Activated CD8-positive, alpha-beta memory T cell treated with anti-CD3 and anti-CD28 coated beads for 36 hours (primary cell): Measurements from ENCODE around the gene PM20D1. TPM values are rescaled to one million over a fixed set of nuclear protein-coding genes. Genes with fewer than 3 reads are reported as not detected.
"Not testable (repeated sequence)": the region's sequence is repeated elsewhere in the genome, so short reads cannot be mapped to it uniquely, and the experiment has no call there.

Experiments used
- CTCF ChIA-PET: fragments of 350-600 bp; sonication (Branson Sonifier 250); formaldehyde crosslinking; loops from one replicate; lab custom pipeline; 2021; ENCODE audit warnings: antibody characterized with exemption; lab: Charles Lee
- POLR2A ChIA-PET: fragments of 350-600 bp; sonication (Branson Sonifier 250); formaldehyde crosslinking; loops from one replicate; lab custom pipeline; 2021; ENCODE audit warnings: antibody characterized with exemption; lab: Charles Lee
- total RNA-seq, 2 experiments: library from RNA; stranded (reverse); gene quantifications; one replicate each; pipeline ENCODE4 v1.2.3, GENCODE V29; 2021

The PM20D1 gene, protein sequence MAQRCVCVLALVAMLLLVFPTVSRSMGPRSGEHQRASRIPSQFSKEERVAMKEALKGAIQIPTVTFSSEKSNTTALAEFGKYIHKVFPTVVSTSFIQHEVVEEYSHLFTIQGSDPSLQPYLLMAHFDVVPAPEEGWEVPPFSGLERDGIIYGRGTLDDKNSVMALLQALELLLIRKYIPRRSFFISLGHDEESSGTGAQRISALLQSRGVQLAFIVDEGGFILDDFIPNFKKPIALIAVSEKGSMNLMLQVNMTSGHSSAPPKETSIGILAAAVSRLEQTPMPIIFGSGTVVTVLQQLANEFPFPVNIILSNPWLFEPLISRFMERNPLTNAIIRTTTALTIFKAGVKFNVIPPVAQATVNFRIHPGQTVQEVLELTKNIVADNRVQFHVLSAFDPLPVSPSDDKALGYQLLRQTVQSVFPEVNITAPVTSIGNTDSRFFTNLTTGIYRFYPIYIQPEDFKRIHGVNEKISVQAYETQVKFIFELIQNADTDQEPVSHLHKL
- under 1 TPM in 1 of 2 experiments, not detected in 1; 0.31 TPM for total RNA-seq

DNA sequence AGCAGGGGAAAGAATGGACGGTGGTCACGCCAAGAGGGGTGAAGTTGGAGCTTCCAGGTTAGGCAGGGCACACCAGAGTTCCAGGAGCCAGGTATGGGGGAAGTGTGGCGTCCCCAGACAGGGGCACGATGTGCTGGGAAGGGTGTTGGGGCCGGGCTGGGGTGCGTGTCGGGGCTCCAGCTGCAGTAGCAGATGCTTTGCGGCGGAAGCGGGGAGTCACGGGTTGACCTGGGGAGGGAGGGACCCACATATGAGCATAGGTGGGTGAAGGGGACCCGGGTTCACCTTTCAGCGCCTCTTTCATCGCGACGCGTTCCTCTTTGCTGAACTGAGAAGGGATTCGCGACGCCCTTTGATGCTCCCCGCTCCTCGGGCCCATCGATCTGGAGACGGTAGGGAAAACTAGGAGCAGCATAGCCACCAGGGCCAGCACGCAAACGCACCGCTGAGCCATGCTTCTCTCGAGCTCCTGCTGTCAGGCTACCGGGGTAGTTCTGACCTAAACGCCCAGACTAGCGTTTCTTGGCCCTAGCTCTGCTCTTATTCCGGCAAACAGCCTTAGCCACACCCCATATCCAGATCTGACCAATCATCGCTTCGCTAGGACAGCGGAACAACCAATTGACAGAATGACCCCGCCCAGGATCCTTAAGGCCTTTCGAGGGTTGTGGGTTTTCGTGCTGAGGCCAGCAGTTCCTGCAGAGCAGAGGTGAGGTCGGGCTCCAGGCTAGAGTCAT lies at the start of gene PM20D1:
PM20D1 (minus strand) TSS at position 514 of the 737 bp plus-strand sequence; CDS start at position 454, 60 bp downstream.
- ChIA-PET POLR2A (interaction anchor here (0.6 kb wide), 1 partner anchor 37 kb away, joined by 4 read pairs; the partner anchor contains the start of gene SLC41A1), CTCF (no interaction called here)

- ChIA-PET CTCF (no interaction called here), POLR2A (no interaction called here)
Observed at GRCh38 chr1:205896351-205896750, 46.4 kb upstream of the PM20D1 start.

DNA sequence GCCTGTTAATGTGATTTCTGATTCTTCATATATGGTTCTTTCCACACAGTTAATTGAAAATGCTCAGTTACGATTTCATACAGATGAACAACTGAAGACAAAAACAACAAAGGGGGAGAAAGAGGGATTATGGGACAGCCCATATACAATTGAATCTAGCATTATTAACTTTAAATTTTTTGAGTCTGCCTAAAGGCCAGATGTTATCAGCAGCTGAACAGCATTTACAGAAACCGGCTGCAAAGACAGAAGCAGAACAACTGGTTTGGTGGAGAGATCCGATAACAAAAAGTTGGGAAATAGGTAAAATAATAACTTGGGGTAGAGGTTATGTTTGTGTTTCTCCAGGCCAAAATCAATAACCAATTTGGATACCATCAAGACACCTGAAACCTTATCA lies 44.2 kb upstream of the PM20D1 start:
- POLR2A ChIA-PET, CTCF ChIA-PET: not testable (repeated sequence)

- POLR2A ChIA-PET, CTCF ChIA-PET: not testable (repeated sequence)
Observed at GRCh38 chr1:205892175-205892574, 42.2 kb upstream of the PM20D1 start.

- CTCF ChIA-PET = not testable (repeated sequence)
Observed at GRCh38 chr1:205891481-205891880, 41.5 kb upstream of the PM20D1 start.

DNA sequence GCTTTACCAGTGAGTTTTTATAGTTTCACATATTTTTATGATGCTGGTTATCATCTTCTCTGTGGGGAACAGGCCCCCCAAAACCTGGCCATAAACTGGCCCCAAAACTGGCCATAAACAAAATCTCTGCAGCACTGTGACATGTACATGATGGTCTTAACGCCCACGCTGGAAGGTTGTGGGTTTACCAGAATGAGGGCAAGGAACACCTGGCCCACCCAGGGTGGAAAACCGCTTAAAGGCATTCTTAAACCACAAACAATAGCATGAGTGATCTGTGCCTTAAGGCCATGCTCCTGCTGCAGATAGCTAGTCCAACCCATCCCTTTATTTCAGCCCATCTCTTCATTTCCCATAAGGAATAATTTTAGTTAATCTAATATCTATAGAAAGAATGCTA lies 40.7 kb upstream of the PM20D1 start:
- CTCF ChIA-PET, POLR2A ChIA-PET: not testable (repeated sequence)

More at GRCh38 chr1:205891481-205891880, 41.5 kb upstream of the PM20D1 start:
- POLR2A ChIA-PET = not testable (repeated sequence)

GRCh38 chr1:205889706-205890105 lies 39.8 kb upstream of the PM20D1 start:
- POLR2A ChIA-PET = not testable (repeated sequence)
- CTCF ChIA-PET = interaction anchor here (0.6 kb wide), 2 partner anchors 105 to 481 kb away, joined by 3 read pairs; no protein-coding TSS in a partner anchor

- ChIA-PET CTCF (interaction anchor here (0.6 kb wide), 2 partner anchors 105 to 480 kb away, joined by 3 read pairs; no protein-coding TSS in a partner anchor), POLR2A (interaction anchor here (0.6 kb wide), 1 partner anchor 74 kb away, joined by 3 read pairs; no protein-coding TSS in a partner anchor)
Observed at GRCh38 chr1:205889006-205889405, 39.1 kb upstream of the PM20D1 start.

GRCh38 chr1:205883792-205884191 lies 33.9 kb upstream of the PM20D1 start:
- POLR2A ChIA-PET = no interaction called here
- CTCF ChIA-PET = no interaction called here

DNA sequence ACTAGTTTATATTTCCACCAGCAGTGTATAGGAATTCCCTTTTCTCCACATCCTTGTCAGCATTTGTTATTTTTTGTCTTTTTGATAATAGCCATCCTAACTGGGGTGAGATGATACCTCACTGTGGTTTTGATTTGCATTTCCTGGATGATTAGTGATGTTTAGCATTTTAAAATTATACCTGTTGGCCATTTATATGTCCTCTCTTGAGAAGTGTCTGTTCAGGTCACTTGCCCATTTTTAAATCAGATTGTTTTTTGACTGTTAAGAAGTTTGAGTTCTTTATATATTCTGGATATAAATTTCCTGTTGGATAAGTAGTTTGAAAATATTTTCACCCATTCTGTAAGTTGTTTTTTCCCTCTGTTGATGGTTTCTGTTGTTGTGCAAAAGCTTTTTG lies 31.0 kb upstream of the PM20D1 start:
- ChIA-PET POLR2A (no interaction called here), CTCF (no interaction called here)

- CTCF ChIA-PET = no interaction called here
- POLR2A ChIA-PET = no interaction called here
Observed at GRCh38 chr1:205879974-205880373, 30.0 kb upstream of the PM20D1 start.

DNA sequence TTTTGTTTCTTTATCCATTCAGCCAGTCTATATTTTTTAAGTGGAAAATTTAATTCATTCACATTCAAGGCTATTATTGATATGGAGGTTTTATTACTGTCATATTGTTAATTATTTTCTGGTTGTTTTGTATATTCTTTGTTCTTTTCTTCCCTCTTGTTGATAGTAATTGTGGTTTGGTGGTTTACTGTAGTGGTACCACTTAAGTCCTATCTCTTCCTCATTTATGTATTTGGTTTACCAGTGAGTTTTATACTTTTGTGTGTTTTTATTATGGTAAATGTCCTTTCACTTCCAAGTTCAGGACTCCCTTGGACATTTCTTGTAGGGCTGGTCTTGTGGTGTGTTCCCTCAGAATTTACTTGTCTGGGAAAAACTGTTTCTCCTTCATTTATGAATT lies 28.1 kb upstream of the PM20D1 start:
- ChIA-PET POLR2A (no interaction called here), CTCF (interaction anchor here (0.7 kb wide), 1 partner anchor 182 kb away, joined by 3 read pairs; no protein-coding TSS in a partner anchor)

DNA sequence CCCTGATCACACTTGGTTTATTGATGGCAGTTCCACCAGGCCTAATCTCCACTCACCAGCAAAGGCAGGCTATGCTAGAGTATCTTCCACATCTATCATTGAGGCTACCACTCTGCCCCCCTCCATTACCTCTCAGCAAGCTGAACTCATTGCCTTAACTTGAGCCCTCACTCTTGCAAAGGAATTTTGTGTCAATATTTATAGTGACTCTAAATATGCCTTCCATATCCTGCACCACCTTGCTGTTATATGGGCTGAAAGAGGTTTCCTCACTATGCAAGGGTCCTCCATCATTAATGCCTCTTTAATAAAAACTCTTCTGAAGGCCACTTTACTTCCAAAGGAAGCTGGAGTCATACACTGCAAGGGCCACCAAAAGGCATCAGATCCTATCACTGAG lies 23.2 kb upstream of the PM20D1 start:
- CTCF ChIA-PET, POLR2A ChIA-PET: not testable (repeated sequence)

DNA sequence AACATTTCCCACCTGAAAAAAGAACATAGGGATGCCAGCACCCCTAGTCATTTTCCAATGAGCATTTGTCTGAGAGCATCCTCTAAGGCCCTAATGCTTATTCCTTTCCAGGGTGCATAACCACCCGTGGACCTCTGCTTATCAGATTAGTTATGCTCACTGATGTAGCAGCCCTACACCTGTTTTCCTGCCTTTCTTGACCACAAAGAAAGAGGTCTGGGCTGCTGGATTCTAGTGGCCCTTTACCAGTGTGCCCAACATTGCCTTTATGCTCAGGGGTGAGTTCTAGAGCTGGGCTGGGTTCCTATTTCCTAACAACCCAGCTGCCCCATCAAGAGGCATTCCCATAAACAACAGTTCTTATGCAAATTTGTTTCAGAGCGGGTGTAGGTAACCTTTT lies 20.3 kb upstream of the PM20D1 start:
- POLR2A ChIA-PET = no interaction called here
- CTCF ChIA-PET = no interaction called here

- ChIA-PET POLR2A (no interaction called here), CTCF (no interaction called here)
Observed at GRCh38 chr1:205861540-205861939, 11.6 kb upstream of the PM20D1 start.

DNA sequence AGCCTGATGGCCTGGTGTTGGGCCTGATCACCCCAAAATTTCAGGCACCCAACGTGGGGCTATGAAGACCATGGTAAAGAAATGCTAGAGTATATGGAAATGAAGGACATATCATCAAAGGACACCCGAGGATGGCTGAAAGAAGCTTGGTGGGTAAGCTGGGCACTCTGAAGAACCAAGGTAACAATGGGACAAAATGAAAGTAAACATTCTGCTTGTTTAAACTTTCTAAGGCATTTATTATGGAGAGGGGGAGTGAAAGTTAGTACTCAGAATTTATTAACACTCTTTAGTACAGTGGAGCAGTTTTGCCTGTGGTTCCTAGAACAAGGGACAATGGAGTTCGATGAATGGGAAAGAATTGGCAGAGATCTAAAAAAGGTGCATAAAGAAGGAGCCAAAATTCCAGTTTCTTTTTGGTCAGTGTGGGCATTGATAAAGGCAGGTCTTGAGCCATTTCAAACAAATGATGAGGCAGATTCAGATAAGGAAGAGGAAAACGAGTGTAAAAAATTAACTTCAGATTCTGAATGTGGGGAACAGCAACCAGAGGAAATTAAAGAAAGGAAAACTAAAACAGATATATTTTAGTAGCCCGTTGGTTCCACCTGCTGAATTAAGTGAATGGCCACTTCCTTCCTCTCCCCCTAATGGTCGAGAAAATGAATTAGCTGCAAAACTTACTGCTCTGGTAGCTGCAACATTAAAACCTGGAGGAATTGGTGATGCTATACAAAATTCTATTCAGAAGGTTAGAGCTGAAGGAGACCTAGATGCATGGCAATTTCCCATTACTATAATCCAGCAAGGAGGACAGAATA lies 8.4 kb upstream of the PM20D1 start:
- POLR2A ChIA-PET = no interaction called here

GRCh38 chr1:205857501-205857900 lies 7.6 kb upstream of the PM20D1 start:
- CTCF ChIA-PET, POLR2A ChIA-PET: not testable (repeated sequence)

More for the DNA sequence above, 8.4 kb upstream of the PM20D1 start:
- CTCF ChIA-PET = interaction anchor here (1.4 kb wide), 1 partner anchor 119 kb away, joined by 3 read pairs; no protein-coding TSS in a partner anchor

DNA sequence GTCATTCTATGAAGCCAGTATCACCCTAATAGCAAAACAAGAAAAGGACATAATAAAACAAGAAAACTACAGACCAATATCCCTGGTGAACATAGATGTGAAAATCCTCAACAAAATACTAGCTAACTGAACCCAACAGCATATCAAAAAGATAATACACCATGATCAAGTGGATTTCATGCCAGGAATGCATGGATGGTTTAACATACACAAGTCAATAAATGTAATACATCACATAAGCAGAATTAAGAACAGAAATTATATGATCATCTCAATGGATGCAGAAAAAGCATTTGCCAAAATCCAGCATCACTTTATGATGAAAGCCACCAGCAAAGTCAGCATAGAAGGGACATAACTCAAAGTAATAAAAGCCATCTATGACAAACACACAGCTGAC lies 6.5 kb upstream of the PM20D1 start:
- CTCF ChIA-PET = no interaction called here
- POLR2A ChIA-PET = no interaction called here

DNA sequence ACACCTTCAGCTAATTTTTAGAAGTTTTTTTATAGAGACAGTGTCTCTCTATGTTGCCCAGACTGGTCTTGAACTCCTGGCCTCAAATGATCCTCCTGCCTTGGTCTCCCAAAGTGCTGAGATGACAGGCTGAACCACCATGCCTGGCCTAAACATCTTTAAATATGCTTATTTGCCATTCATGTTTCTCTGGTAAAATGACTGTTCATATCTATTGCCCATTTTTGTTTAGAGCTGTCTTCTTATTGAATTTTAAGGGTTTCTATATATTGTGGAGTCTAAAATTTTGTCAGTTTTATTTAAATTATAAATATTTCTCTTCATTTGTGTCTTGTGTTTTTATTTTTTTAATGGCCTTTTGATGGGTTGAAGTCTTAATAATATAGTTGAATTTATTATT lies 3.0 kb upstream of the PM20D1 start:
- POLR2A ChIA-PET = no interaction called here

More for the DNA sequence above, 3.0 kb upstream of the PM20D1 start:
- CTCF ChIA-PET = no interaction called here
